Activated T-cell treated with anti-CD3 and anti-CD28 coated beads for 48 hours (primary cell): ENCODE data around the gene SLC1A5.
A peak's percentile ranks its signal among the peaks of the same experiment; 100 is the strongest.
"Not testable (repeated sequence)": the region's sequence is repeated elsewhere in the genome, so short reads cannot be mapped to it uniquely, and the experiment has no call there.

Experiments used
- DNase-seq: peaks from one replicate; pipeline ENCODE4 v3.0.0-alpha.2; 2020; ENCODE audit warnings: low read depth

SLC1A5 gene

DNA sequence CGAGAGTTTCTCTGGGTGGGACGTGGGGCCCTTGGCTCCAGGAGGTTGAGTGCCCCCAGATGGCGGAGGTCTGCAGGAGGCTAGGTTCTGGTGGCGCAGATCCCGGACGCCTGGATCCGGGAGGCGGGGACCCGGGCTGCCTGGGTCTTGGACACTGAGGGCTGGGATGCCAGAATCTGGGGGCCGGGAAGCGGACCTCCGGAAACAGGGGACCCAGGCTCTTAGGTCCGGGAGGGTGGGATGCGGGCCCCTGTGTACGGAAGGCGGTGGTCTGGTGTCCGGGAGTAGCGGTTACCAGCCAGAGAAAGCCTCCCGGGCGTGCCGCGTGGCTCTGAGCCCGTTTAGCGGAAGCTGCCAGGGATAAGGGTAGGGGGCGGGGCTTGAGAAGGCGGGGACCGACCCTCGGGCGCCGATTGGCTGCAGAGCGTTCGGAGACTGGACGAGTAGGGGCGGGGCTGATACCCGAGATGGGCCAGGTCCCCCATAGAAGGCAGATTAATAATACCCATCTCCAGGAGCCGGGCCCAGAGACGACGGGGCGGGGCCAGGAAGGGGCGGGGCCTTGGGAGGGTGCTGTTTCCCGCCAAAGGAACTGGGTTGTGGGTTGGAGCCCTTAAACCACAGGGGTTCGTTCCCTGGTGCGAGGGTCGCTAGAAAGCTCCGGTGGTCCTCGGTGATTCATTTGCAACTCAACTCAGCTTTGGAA is at the start of gene SLC1A5:
TSS of gene SLC1A5 (minus strand) at position 333 of the 706 bp plus-strand sequence. CDS start 629 bp downstream, outside the sequence.
- peak; percentile 99 for DNase-seq

DNA sequence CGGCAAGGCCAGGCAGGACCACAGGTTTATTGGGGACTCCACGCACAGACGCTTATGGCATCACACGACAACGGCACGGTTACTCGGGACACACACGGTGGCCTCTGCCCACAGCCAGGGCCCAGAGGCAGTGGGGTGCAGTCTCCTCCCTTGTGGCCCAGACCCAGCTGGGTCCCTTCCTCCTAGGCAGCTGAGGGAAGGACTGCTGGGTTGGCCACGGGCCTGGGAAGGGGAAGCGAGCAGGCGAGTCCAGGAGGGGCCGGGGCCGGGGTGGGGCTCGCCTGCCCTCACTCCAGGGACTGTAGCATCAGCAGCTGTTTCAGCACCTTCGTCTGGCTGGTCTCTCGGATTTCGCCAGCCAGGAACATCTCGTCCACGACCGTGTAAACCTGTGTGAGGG is 49.8 kb upstream of the SLC1A5 start:
- DNase-seq, result no peak

DNA sequence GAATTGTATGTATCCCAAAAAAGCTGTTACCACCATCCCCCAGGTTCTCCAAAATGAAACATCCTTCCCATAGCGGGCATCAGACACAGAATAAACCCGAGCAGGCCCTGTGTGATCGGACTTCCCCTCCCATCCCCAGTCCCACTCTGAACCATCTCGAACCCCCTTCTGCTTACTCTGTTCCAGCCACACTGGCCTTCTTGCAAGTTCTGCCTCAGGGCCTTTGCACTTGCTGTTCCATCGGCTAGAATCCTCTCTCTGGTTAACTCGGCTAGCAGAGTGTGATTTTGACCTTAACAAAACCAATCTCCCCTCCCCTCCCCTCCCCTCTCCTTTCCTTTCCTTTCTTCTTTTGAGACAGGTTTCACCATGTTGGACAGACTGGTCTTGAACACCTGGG is 46.6 kb upstream of the SLC1A5 start:
- DNase-seq, result no peak

DNA sequence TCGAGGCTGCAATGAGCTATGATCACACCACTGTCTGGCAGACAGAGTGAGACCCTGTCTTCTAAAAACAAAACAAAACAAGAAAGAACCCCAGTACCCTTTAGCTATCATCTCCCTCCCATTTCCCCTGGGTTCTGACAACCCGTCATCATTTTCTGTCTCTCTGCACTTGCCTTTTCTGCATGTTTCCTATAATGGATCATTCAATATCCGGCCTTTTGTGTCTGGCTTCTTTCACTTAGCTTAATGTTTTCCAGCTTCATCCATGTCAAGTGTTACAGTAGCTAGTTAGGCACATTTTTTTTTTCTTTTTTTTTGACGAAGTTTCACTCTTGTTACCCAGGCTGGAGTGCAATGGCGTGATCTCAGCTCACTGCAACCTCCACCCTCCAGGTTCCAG is 45.7 kb upstream of the SLC1A5 start:
- no peak for DNase-seq

DNA sequence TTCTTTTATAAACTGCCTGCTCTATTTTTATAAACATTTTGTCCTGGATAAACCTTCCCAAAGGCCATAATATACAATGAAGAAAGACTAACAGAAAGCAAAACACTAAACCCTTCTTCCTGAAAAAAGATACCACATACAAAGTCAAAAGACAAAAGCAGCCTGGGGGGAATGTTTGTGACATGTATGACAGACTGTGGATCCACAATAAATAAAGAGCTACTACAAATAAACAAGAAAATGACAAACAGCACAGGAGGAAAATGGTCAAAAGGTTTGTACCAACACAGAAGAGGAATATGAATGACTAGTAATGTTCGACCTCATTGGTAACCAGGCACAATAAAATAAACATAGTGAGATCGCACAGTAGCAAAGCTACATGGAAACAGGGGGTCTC is 42.5 kb upstream of the SLC1A5 start:
- DNase-seq, result no peak

DNA sequence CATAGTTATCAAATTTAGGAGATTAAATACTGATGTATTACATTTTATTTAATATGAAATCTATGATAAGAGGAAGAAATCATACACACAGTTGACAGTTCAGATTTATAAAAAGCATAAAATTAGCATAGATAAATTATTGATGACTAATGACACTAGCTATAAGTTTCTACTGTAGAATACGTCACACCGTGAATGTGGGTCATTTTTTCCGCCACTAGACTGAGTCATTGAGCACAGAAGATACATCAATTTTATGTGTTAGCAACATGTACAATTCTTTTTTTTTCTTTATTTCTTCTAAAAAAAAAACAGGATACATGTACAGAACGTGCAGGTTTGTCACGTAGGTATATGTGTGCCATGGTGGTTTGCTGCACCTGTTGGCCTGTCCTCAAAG is 40.1 kb upstream of the SLC1A5 start:
- DNase-seq, result peak; percentile 43

DNA sequence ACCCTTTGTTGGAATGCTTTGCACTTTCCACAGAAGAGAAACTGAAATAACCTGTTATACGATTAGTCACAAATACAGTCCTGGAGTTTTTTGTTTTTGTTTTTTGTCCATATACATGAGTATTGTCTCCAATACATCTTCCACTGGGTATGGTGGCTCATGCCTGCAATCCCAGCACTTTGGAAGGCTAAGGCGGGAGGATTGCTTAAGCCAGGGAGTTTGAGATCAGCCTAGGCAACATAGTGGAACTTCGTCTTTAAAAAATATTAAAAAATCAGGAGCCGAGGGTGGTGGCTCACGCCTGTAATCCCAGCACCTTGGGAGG is 37.3 kb upstream of the SLC1A5 start:
- DNase-seq, result no peak

DNA sequence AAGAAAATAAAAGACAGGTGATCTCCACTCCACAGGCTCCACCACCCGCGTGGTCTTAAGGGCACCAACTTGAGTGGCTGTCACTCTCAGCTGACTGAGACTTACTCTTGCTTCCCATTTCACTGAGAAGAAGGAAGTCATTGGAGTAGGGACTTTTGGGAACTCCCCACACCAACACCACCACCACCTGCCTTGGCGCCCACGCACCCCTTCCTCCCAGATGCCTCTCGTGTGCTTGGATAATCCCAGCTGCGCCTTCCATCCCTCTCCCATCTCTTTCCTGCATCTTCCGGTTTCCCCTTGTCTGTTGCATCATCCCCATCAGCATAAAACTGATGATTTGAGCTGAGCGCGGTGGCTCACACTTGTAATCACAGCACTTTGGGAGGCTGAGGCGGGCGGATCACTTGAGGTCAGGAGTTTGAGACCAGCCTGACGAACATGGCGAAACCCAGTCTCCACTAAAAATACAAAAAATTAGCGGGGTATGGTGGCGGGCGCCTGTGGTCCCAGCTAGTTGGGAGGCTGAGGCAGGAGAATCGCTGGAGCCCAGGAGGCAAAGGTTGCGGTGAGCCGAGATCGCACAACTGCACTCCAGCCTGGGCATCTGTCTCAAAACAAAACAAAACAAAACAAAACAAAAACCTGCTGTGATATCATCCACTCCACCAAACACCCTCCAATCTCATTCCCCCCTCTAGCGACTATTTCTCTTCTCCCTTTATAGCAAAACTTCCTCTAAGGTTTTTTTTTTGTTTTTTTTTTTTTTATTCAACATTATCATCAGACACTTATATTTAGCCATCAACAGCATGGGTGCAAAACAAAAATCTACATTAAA is 36.7 kb upstream of the SLC1A5 start:
- no peak for DNase-seq

DNA sequence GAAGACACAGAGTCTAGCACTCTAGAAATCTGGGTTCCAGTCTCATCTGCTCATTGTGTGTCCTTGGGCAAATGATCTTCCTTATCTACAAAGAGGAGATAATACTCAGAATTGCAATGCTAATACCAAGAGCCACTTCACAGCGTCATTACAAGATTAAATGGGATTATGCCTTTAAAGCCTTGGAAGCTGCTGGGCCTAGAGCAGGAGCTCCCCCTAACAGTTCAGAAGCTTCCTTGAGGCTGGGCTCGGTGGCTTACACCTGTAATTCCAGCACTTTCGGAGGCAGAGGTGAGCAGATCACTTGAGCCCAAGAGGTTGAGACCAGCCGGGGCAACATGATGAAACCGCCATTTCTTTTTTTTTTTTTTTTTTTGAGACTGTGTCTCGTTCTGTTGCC is 34.7 kb upstream of the SLC1A5 start:
- no peak for DNase-seq

DNA sequence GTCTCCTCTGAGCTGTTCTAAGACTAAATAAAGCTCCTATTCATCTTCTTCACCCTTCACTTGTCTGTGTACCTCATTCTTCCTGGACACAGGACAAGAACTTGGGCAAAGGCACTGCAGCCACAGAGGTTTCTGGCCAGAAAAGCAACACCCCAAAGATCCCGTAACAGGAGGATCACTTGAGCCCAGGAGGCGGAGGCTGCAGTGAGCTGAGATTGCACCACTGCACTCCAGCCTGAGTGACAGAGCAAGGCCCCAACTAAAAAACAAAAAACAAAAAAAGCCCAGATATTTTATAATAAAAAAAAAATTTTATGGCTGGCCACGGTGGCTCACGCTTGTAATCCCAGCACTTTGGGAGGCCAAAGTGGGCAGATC is 34.0 kb upstream of the SLC1A5 start:
- DNase-seq, result not testable (repeated sequence)

DNA sequence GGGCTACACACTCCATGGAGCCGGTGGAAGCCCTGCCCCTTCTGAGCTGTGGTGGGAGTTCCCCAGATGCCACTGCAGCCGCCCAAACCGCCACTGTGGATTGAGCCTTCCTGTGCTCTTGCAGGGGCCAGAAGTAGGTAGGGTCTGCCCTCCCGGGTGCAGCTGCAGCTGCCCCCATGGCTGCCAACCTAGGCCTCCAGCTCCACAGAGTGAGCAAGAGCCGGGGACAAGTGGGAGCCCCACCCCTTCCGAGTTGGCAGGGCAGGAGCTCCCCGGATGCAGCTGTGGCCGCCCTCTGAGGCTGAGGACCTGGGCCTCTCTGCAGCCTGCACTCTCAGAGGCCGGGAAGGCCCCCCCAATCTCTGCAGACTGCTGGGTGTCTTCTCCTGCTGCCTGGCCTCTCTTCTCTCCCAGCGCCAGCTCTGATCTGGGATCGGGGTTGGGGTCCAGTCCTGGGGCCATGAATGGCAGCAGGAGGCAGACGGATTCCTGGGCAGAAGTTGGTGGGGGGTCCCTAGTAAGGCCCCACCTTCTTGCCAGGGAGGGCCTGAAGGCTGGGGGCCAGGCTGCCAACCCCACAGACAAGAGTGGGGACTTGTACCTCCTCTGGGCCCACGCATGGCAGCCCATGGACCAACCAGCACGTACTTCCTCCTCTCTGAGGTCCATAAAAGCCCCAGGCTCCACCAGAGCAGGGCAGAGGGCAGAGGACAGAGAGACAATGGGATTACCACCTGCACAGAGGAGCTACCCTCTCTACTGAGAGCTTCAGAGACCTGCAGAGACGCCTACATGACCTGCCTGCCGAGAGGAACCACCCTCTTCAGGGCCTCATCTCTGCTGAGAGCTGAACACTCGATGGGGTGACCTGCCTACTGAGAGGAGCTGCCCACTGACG is 33.4 kb upstream of the SLC1A5 start:
- peak; percentile 54 for DNase-seq

DNA sequence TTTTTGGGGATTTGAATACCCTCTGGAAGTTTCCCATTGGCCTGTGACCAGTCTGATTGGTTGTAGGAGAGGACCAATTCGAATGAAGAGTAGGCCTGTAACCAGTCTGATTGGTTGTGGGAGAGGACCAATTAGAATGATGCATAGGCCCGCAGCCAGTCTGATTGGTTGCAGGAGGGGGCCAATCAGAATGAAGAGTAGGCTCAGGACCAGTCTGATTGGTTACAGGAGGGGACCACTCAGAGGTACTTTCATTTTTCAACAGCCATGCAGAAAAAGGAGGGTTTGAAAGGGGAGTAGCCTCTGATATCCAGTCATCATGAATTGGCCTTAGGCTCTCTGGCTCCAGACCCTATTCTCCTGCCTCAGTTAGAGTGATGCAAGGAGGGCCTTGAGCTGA is 30.4 kb upstream of the SLC1A5 start:
- DNase-seq, result peak; percentile 12

DNA sequence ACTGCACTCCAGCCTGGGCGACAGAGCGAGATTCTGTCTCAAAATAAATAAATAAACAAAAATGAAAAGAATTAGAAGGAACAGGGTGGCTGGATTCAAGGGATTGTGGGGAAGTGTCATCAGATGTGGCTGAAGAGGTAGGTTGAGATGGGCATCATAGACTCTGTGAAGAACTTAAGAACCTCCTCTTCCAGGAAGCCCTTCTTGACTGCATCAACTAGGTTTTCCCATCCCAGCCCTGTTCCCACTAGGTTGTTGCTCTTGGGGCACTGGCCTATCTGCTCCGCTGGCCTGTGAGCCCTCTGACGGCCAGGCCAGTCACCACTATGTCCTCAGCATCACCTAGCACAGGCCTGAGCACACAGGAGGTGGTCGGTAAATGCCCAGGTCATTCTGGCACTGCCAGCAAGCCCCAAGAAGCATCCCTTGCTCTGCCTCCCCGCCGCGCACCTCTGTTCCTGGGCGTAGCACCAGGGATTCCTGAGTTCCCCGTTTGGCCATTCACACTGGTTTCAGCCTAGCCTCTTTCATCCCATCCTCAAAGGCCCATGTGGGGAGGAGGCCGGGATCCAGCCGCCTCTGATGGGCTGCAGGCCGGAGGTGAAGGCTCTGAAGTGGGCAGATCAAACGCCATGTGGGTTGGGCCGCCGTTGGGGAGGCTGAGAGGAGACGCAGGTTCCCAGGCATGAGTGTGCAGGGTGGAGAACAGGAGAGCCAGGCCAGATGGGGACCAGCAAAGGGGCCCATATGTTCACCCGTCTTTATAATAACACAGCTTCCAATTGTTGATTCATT is 27.6 kb upstream of the SLC1A5 start:
- DNase-seq, result no peak

DNA sequence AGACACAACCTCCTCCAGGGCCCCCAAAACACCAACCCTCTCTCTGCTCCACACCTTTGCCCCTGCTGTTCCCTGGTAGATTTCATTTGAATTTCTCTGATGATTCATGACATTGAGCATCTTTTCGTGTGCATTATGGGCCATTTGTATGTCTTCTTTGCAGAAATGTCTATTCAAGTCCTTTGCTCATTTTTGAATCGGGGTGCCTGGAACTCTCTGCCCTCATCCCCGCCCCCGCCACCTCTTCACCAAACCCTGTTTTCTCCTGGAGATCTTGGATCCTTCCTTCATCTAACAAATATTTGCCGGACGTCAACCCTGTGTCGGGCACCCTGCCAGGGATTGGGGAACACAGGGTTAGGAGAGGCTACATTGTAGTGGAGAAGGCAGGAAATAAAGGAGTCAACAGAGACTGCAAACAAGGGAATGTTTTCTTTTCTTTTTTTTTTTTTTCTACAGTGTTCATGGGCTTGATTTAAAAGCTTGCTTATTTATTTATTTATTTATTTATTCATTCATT is 25.5 kb upstream of the SLC1A5 start:
- DNase-seq, result no peak

DNA sequence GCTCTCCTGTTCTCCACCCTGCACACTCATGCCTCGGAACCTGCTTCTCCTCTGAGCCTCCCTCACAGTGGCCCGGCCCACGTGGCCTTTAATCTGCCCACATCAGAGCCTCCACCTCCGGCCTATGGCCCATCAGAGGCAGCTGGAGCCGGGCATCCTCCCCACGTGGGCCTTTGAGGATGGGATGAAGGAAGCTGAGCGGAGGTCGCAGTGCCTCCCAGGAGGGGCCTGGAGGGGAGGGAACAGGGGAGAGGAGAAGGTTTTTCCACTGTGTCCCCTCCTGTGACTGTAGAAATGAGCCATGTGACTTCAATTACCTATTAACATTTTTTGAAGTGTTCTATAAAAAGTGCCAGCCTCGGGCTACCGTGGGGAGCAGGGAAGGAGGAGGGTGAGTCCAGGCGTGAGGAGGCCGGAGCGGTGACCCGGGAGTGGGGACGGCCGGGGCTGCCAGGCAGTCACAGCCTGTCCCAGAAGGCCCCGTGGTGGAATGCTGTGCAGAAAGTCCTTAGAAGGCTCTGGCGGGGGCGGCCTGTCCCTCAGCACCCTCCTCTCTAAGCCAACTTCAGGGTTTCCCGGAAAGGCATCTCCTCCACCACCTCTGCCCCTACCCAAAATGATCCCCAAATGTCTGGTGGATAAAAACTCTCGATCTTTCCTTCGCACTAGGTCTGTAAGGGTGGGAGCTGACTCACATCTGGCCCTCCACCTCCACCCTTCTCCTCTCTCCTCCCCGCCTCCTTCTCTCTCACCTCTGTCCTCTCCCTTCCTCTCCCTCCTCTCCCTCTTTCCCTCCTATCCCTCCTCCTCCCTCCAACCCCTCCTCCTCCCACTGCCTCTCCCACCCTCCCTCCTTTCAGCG is 24.8 kb upstream of the SLC1A5 start:
- no peak for DNase-seq

DNA sequence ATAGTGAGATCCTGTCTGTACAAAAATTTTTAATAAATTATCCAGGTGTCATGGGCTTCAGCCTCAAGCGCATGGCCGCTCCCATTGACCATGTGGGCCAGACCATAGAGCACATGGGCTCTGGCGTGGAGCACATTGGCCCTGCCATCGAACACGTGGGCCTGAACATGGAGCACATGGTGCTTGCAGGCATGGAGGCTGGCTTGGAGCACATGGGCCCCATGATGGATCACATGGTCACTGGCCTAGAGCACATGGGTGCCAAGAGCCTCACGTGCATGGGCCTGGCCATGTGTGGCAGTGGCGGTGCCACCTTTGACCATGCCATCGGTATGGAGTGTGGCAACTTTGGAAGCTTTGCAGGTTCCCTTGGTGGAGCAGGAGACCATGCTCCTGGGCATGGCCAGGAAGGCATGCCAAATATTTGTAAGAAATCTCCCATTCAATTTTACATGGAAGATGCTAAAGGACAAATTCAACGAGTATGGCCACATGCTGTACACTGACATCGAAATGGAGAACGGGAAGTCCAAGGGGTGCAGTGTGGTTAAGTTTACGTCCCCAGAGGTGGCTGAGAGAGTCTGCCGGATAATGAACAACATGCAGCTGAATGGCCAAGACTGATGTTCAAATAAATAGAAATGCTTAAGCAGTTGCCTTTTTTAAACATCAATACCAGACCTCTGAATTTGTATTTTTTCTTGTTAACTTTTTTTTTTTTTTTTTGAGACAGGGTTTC is 21.3 kb upstream of the SLC1A5 start:
- no peak for DNase-seq

DNA sequence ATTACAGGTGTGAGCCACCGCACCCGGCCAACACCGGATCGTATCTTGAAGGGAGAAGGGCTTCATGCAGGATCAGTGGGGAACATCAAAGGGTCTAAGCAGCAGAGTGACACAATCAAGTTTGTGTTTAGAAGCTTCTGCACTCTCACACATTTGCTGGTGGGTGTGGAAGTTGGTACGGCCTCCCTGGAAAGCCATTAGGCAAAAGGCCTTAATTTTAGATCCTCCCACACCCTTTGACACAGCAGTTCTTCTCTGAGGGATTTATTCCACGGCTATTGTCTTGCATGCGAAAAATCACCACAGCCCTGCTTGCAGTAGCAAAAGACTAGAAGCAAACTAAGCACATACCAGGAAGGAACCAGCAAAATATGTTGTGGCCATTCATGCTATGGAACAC is 18.3 kb upstream of the SLC1A5 start:
- no peak for DNase-seq

DNA sequence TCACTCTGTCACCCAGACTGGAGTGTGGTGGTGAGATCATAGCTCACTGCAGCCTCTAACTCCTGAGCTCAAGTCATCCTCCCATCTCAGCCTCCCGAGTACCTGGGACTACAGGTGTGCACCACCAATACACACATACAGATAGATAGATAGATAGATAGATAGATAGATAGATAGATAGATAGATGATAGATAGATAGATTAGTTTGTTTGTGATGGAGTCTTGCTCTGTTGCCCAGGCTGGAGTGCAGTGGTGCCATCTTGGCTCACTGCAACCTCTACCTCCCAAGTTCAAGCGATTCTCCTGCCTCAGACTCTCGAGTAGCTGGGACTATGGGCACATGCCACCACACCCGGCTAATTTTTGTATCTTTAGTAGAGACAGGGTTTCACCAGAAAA is 16.0 kb upstream of the SLC1A5 start:
- not testable (repeated sequence) for DNase-seq

DNA sequence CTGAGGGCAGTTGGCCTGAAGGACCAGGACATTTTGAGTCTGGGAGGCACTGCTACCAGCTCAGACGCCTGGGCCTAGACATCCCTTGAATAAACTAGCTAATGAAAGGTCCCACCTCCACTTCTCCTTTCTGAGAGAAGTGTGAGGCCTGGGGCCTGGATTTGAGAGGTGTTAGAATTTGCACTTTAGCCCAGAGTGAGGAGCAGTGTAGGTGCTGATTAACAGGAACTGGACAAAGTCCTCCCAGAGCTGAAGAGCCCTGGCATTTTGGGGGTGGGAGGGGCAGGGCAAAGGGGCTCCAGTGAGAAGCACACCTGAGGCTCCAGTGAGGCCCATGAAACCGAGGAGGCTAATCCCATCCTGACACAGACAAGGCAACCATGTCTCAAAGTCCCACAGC is 15.2 kb upstream of the SLC1A5 start:
- no peak for DNase-seq

DNA sequence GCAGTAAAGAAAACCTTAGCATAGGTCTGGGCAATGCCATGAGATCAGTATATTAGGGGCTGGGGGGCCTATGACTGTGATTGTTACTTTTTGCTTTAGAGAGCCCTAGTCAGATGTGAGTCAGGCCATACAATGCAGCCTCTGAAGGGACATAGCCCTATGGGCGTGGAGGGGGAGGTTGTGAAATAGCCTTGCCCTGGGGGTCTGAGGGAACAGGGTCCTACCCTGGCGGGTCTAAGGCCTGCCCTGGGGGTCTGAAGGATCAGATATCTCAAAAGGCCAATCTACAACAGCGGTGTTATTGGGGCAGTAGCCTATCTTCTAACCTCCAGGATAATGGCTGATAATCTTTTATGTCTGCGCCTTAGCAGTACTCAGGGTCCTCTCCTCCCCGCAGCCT is 13.8 kb upstream of the SLC1A5 start:
- no peak for DNase-seq
